ENCODE results near the gene FASTKD2. TPM values are rescaled to one million over a fixed set of nuclear protein-coding genes. Genes with fewer than 3 reads are reported as not detected.

The FASTKD2 gene
- total and polyA plus RNA-seq, 2 donors (not counting 1 experiment from before 2014, with no cell fraction given), result 33.4 to 37.2 TPM

DNA sequence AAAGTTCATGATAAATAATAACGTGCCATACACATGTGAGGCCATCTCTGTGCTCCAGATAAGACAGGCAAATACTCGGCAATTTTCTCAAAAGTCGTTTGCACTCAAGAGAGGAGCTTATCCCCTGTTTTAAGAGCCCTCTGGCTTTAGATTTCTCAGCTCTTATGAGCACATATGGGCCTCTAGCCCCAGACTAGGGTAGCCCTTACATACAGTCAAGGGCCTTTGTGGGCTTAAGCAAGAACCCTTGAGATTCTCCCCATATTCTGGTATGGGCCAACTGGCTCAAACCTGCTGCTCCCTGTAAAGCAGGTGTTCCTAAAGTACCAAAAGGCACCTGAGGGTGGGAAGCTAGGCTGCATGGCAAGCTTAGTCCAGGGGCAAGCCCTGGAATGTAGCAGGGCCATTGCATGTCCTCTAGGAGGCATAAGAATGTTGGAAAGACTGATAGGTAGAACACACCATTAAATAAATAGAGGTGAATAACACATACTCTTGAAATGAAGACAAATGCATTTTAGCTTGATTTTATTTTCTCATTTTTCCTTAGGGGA lies 66.1 kb downstream of the FASTKD2 start:
- Histone ChIP-seq H3K36me3 (ENCODE audit: control insufficient read depth, insufficient read depth, low read length) (no peaks in the 10 kb centered on the region), H3K27me3 (ENCODE audit: control insufficient read depth, insufficient read depth, low read length) (no peaks in the 10 kb centered on the region), H3K9ac (ENCODE audit: insufficient read depth, low read length) (no peak overlapping the region), H3K27ac (ENCODE audit: insufficient read depth, low read length) (no peak overlapping the region), H2AFZ (ENCODE audit: low read length) (no peak overlapping the region), H3K4me3 (replicated peaks in 1 of 4; ENCODE audit: control extremely low read depth in 1 of 4, insufficient read depth in 1 of 4, low read depth in 3 of 4, low read length in 4 of 4) (no peak overlapping the region), H3K79me2 (ENCODE audit: control insufficient read depth, insufficient read depth, low read length) (no peaks in the 10 kb centered on the region), H4K20me1 (ENCODE audit: control insufficient read depth, extremely low read depth, insufficient read depth, low read length) (no peaks in the 10 kb centered on the region), H3K9me3 (ENCODE audit: control insufficient read depth, insufficient read depth, low read depth, low read length) (no peaks in the 10 kb centered on the region), H3K4me1 (ENCODE audit: control insufficient read depth, extremely low read depth, insufficient read depth, low read length) (no peaks in the 10 kb centered on the region), H3K4me2 (ENCODE audit: extremely low read depth, insufficient read depth, low read length) (no peak overlapping the region)
- DNase-seq (ENCODE audit: low read depth in 2 of 2), result no peak
- TF ChIP-seq CTCF (conservative IDR thresholded peaks at IDR 0.05 in 1 of 2, IDR thresholded peaks at IDR 0.05 in 1 of 2; ENCODE audit: low read depth in 1 of 2, low read length in 2 of 2), result no peak
- TF ChIP-seq EZH2 (IDR thresholded peaks at IDR 0.05; ENCODE audit: low read length, missing control alignments), result no peak

DNA sequence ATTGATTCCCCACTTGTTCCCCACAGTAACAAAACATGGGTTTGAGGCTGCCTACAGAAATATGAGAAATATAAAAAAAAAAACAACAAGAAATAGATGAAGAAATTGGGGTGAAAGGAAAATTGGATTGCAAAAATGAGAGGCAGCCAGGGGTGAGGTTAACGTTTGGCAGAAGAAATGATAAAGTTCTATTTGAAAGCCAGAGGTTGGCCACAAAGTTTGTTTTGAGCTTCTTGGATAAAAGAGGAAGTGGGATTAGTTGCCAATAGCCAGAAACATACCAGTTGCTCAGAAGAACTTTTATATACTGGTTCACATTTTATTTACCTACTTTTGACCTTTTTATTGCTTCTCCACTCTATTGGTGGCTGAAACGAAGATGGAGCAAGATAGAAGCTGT lies 67.5 kb downstream of the FASTKD2 start:
- no peaks in the 10 kb centered on the region for H3K9me3 ChIP-seq (ENCODE audit: control insufficient read depth, insufficient read depth, low read depth, low read length)
- H3K4me3 ChIP-seq (replicated peaks in 1 of 4; ENCODE audit: control extremely low read depth in 1 of 4, insufficient read depth in 1 of 4, low read depth in 3 of 4, low read length in 4 of 4), result no peak overlapping the region
- H3K4me2 ChIP-seq (ENCODE audit: extremely low read depth, insufficient read depth, low read length), result no peak overlapping the region
- no peaks in the 10 kb centered on the region for H3K27me3 ChIP-seq (ENCODE audit: control insufficient read depth, insufficient read depth, low read length)
- H3K4me1 ChIP-seq (ENCODE audit: control insufficient read depth, extremely low read depth, insufficient read depth, low read length), result no peaks in the 10 kb centered on the region
- H3K9ac ChIP-seq (ENCODE audit: insufficient read depth, low read length), result no peak overlapping the region
- TF ChIP-seq CTCF (conservative IDR thresholded peaks at IDR 0.05 in 1 of 2, IDR thresholded peaks at IDR 0.05 in 1 of 2; ENCODE audit: low read depth in 1 of 2, low read length in 2 of 2) (no peak), EZH2 (IDR thresholded peaks at IDR 0.05; ENCODE audit: low read length, missing control alignments) (no peak)
- no peaks in the 10 kb centered on the region for H4K20me1 ChIP-seq (ENCODE audit: control insufficient read depth, extremely low read depth, insufficient read depth, low read length)
- no peak overlapping the region for H2AFZ ChIP-seq (ENCODE audit: low read length)
- no peak overlapping the region for H3K27ac ChIP-seq (ENCODE audit: insufficient read depth, low read length)
- H3K79me2 ChIP-seq (ENCODE audit: control insufficient read depth, insufficient read depth, low read length), result no peaks in the 10 kb centered on the region
- no peaks in the 10 kb centered on the region for H3K36me3 ChIP-seq (ENCODE audit: control insufficient read depth, insufficient read depth, low read length)
- DNase-seq (ENCODE audit: low read depth in 2 of 2), result peak; percentile 4 to 5

DNA sequence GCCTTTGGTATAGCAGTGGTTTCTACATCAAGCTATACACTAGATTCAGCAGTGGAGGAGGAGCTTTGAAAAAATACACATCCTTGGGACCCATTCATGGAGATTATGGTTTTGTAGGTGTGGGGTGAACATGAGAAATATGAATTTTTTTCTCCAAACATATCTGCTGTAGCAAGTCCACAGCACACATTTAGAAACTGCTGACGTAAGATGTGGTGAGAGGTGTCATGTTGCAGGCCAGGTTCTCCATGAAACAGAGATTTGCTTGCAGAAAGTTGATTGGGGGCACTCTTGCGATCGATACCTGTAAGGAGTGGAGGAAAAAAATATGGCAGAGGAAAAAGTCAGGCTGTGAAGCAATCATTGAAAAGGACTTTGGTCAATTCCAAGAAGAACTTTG lies 67.9 kb downstream of the FASTKD2 start:
- Histone ChIP-seq H4K20me1 (ENCODE audit: control insufficient read depth, extremely low read depth, insufficient read depth, low read length) (no peaks in the 10 kb centered on the region), H3K27ac (ENCODE audit: insufficient read depth, low read length) (no peak overlapping the region)

More for the DNA sequence above, 67.9 kb downstream of the FASTKD2 start:
- no peak for DNase-seq (ENCODE audit: low read depth in 2 of 2)
- no peak overlapping the region for H3K9ac ChIP-seq (ENCODE audit: insufficient read depth, low read length)
- no peaks in the 10 kb centered on the region for H3K79me2 ChIP-seq (ENCODE audit: control insufficient read depth, insufficient read depth, low read length)
- H3K4me1 ChIP-seq (ENCODE audit: control insufficient read depth, extremely low read depth, insufficient read depth, low read length), result no peaks in the 10 kb centered on the region
- H2AFZ ChIP-seq (ENCODE audit: low read length), result no peak overlapping the region
- no peak overlapping the region for H3K4me2 ChIP-seq (ENCODE audit: extremely low read depth, insufficient read depth, low read length)
- no peaks in the 10 kb centered on the region for H3K9me3 ChIP-seq (ENCODE audit: control insufficient read depth, insufficient read depth, low read depth, low read length)
- H3K36me3 ChIP-seq (ENCODE audit: control insufficient read depth, insufficient read depth, low read length), result no peaks in the 10 kb centered on the region
- no peak overlapping the region for H3K4me3 ChIP-seq (replicated peaks in 1 of 4; ENCODE audit: control extremely low read depth in 1 of 4, insufficient read depth in 1 of 4, low read depth in 3 of 4, low read length in 4 of 4)
- TF ChIP-seq CTCF (conservative IDR thresholded peaks at IDR 0.05 in 1 of 2, IDR thresholded peaks at IDR 0.05 in 1 of 2; ENCODE audit: low read depth in 1 of 2, low read length in 2 of 2), result no peak
- no peak for TF ChIP-seq EZH2 (IDR thresholded peaks at IDR 0.05; ENCODE audit: low read length, missing control alignments)
- H3K27me3 ChIP-seq (ENCODE audit: control insufficient read depth, insufficient read depth, low read length), result no peaks in the 10 kb centered on the region

All from fibroblast of lung (primary cell).